Osteoblast (primary cell): Measurements from ENCODE around the gene MAP2K1. TPM values are rescaled to one million over a fixed set of nuclear protein-coding genes. Genes with fewer than 3 reads are reported as not detected.
"Not testable (repeated sequence)": the region's sequence is repeated elsewhere in the genome, so short reads cannot be mapped to it uniquely, and the experiment has no call there.

ENCODE experiments used
- DNase-seq: peaks from one replicate; pipeline ENCODE4 v3.0.0; 2011; ENCODE audit warnings: low spot score, mixed read lengths; ENCODE audit not compliant: insufficient read length; ENCODE audit errors: missing footprints
- H2AFZ ChIP-seq: 2 replicates; pipeline ENCODE4 v1.6.0; 2011; ENCODE audit warnings: mild to moderate bottlenecking, low read length
- H3K27ac ChIP-seq: 2 replicates; pipeline ENCODE4 v1.5.1; 2011; ENCODE audit warnings: mild to moderate bottlenecking, low read depth, low read length, moderate library complexity
- H3K27me3 ChIP-seq: 2 replicates; pipeline ENCODE4 v1.6.0; 2012; ENCODE audit warnings: mild to moderate bottlenecking, control low read depth, inconsistent platforms, low read length, moderate library complexity; ENCODE audit not compliant: insufficient read depth
- H3K36me3 ChIP-seq: 2 replicates; pipeline ENCODE4 v1.5.1; 2011; ENCODE audit warnings: mild to moderate bottlenecking, low read length, control low read depth, moderate library complexity; ENCODE audit not compliant: insufficient read depth
- H3K4me1 ChIP-seq: 2 replicates; pipeline ENCODE4 v1.5.1; 2011; ENCODE audit warnings: mild to moderate bottlenecking, low read length, control low read depth, moderate library complexity; ENCODE audit not compliant: insufficient read depth
- H3K4me2 ChIP-seq: 2 replicates; pipeline ENCODE4 v1.6.0; 2011; ENCODE audit warnings: mild to moderate bottlenecking, low read length; ENCODE audit not compliant: insufficient read depth
- H3K4me3 ChIP-seq: fragments of 200-600 bp; sonication (generic); 3 replicates; pipeline ENCODE4 v1.5.1; 2012; ENCODE audit warnings: mild to moderate bottlenecking, low read length, inconsistent platforms; ENCODE audit not compliant: insufficient read depth
- H3K79me2 ChIP-seq: 2 replicates; pipeline ENCODE4 v1.6.0; 2012; ENCODE audit warnings: mild to moderate bottlenecking, low read length, control low read depth, inconsistent platforms; ENCODE audit not compliant: insufficient read depth
- H3K9me3 ChIP-seq: 2 replicates; pipeline ENCODE4 v1.5.1; 2011; ENCODE audit warnings: low read depth, low read length, control low read depth
- H4K20me1 ChIP-seq: 2 replicates; pipeline ENCODE4 v1.6.0; 2012; ENCODE audit warnings: mild to moderate bottlenecking, low read length, control low read depth; ENCODE audit not compliant: insufficient read depth
- total RNA-seq: library from RNA; depleted of rRNA; stranded (reverse); fragments of >200 nt; gene quantifications from 2 replicates; pipeline ENCODE4 v1.2.3, GENCODE V29; 2012
- TF ChIP-seq, protein P1 (sequence below): IDR thresholded peaks from 2 replicates; pipeline ENCODE4 v1.5.1; 2011; ENCODE audit warnings: mild to moderate bottlenecking, low read depth, low read length, moderate library complexity; ENCODE audit errors: extremely low read depth

The MAP2K1 gene
- total RNA-seq, 1 donor, result 19.2 TPM

DNA sequence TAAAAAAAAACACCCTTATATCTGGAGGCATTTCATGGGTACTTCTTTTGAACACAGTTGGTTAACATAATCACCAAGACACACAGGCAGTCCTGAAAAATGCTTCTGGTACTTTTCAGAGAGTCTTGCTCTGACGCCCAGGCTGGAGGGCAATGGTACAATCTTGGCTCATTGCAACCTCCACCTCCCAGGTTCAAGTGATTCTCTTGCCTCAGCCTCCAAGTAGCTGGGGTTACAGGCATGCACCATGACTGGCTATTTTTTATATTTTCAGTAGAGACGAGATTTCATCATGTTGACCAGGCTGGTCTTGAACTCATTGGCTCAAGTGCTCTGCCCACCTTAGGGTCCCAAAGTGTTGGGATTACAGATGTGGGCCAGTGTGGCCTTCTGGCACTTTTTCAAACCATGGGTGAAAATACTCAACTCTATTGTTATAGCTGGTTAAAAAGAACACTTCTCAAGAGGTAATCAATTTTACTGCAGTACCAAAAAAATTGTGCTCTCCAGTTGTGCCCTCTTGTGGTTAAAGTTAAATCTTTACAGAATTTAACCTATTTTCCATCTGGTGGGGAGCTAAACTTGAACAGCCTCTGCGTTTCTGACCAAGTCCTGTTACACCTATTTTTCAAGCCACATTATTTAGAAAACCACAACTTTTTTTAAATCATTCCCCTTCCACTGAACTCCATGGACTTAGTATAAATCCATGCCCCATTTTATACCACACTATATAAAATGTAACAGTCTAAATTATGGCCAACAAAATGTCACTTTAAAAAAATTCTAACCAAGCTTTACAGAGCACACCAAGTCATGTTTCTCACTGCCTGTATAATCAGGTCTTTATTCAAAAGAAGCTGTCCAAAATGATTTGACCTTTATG is 112.0 kb downstream of the MAP2K1 start:
- Histone ChIP-seq H4K20me1 (peaks cover 41% of the 10 kb centered on the region), H3K4me2 (no peak overlapping the region), H3K27ac (peak overlapping the region; percentile 19), H3K27me3 (no peaks in the 10 kb centered on the region), H3K79me2 (peaks cover 53% of the 10 kb centered on the region), H3K9me3 (no peaks in the 10 kb centered on the region), H2AFZ (no peak overlapping the region), H3K36me3 (peaks cover 82% of the 10 kb centered on the region), H3K4me3 (no peak overlapping the region), H3K4me1 (peaks cover 28% of the 10 kb centered on the region)
- no peak for DNase-seq
- TF ChIP-seq, protein P1, sequence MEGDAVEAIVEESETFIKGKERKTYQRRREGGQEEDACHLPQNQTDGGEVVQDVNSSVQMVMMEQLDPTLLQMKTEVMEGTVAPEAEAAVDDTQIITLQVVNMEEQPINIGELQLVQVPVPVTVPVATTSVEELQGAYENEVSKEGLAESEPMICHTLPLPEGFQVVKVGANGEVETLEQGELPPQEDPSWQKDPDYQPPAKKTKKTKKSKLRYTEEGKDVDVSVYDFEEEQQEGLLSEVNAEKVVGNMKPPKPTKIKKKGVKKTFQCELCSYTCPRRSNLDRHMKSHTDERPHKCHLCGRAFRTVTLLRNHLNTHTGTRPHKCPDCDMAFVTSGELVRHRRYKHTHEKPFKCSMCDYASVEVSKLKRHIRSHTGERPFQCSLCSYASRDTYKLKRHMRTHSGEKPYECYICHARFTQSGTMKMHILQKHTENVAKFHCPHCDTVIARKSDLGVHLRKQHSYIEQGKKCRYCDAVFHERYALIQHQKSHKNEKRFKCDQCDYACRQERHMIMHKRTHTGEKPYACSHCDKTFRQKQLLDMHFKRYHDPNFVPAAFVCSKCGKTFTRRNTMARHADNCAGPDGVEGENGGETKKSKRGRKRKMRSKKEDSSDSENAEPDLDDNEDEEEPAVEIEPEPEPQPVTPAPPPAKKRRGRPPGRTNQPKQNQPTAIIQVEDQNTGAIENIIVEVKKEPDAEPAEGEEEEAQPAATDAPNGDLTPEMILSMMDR, result peak; percentile 43

DNA sequence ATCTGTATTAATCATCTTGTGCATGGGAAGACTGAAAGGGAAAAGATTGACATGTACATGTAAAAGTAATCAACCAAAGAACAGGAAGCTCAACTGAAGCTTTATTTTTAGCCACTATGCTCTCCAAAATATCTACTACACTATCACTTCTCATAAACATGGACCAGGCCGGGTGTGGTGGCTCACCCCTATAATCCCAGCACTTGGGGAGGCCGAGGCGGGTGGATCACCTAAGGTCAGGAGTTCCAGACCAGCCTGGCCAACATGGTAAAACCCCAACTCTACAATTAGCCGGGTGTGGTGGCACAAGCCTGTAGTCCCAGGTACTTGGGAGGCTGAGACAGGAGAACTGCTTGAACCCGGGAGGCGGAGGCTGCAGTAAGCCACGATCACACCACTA is 113.6 kb downstream of the MAP2K1 start:
- H3K4me3 ChIP-seq, H2AFZ ChIP-seq, H3K27ac ChIP-seq, H3K9me3 ChIP-seq, H3K27me3 ChIP-seq, H3K4me2 ChIP-seq, DNase-seq: not testable (repeated sequence)
- Histone ChIP-seq H3K4me1 (peaks cover 29% of the 10 kb centered on the region), H4K20me1 (peaks cover 45% of the 10 kb centered on the region), H3K79me2 (peaks cover 62% of the 10 kb centered on the region), H3K36me3 (peaks cover 68% of the 10 kb centered on the region)

DNA sequence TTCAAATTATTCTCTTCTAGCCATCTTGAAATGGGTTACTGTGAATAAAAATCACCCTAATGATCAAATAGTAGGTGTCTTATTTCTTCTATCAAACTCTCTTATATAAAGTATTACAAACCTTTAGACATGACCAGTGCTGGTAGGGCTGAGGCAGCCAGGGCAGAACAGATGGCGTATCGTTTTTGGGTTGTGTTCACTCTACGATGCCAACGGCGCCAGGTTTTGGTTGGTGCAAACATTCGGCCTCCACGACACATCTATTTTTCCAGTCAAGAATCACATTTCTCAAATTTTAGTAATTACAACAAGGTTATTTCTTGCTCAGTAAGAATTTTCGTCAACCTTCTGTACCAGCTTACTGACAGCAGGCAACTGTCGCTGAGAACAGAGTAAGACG is 115.8 kb downstream of the MAP2K1 start:
- Histone ChIP-seq H3K9me3 (no peaks in the 10 kb centered on the region), H3K4me2 (peak overlapping the region; percentile 93), H2AFZ (no peak overlapping the region), H3K4me3 (peak overlapping the region; percentile 78), H3K4me1 (peaks cover 24% of the 10 kb centered on the region), H3K36me3 (peaks cover 61% of the 10 kb centered on the region), H3K27me3 (no peaks in the 10 kb centered on the region), H3K27ac (peak overlapping the region; percentile 92), H3K79me2 (peaks cover 61% of the 10 kb centered on the region), H4K20me1 (peaks cover 45% of the 10 kb centered on the region)
- DNase-seq, result no peak
- TF ChIP-seq, protein P1, result no peak

DNA sequence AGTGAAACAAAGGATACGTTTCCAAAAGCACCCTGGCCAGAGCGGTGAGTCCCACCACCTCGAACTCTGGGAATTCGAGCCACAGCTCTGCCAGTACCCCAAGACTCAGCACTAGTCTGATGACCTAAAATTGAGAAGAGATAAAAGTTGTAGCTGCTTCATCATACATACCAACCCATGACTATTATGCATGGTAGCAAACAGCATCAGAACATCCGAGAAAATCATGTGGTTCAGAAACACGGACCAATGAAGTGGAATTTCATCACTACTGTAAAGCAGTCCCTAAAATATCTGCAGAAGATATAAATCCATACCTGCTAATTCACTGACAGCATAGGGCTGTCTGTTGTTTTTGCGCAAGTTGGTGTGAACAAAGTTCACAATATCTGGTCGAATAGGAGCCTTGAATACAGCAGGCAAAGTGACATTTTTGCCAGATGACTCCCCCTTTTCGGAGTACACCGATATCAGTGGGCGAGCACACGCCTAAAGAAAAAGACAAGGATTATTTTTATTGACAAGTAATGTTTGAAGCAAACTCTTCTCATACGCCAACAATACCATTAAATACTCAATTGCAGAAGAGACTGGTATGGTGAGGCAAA is 116.4 kb downstream of the MAP2K1 start:
- not testable (repeated sequence) for H3K9me3 ChIP-seq, H2AFZ ChIP-seq, DNase-seq, H3K27me3 ChIP-seq
- Histone ChIP-seq H3K4me1 (peaks cover 19% of the 10 kb centered on the region), H3K4me2 (peak overlapping the region; percentile 93), H3K27ac (peak overlapping the region; percentile 92), H3K4me3 (peak overlapping the region; percentile 78), H4K20me1 (peaks cover 41% of the 10 kb centered on the region), H3K36me3 (peaks cover 57% of the 10 kb centered on the region), H3K79me2 (peaks cover 67% of the 10 kb centered on the region)
